Measurements from ENCODE around the gene DDI2. TPM values are rescaled to one million over a fixed set of nuclear protein-coding genes. Genes with fewer than 3 reads are reported as not detected.

The DDI2 gene
- total RNA-seq (2022; extraction: Qiagen RNA extraction; ENCODE audit: low read depth): 8.6 to 12.5 TPM (median 10.6 TPM) in 5 replicates

DNA sequence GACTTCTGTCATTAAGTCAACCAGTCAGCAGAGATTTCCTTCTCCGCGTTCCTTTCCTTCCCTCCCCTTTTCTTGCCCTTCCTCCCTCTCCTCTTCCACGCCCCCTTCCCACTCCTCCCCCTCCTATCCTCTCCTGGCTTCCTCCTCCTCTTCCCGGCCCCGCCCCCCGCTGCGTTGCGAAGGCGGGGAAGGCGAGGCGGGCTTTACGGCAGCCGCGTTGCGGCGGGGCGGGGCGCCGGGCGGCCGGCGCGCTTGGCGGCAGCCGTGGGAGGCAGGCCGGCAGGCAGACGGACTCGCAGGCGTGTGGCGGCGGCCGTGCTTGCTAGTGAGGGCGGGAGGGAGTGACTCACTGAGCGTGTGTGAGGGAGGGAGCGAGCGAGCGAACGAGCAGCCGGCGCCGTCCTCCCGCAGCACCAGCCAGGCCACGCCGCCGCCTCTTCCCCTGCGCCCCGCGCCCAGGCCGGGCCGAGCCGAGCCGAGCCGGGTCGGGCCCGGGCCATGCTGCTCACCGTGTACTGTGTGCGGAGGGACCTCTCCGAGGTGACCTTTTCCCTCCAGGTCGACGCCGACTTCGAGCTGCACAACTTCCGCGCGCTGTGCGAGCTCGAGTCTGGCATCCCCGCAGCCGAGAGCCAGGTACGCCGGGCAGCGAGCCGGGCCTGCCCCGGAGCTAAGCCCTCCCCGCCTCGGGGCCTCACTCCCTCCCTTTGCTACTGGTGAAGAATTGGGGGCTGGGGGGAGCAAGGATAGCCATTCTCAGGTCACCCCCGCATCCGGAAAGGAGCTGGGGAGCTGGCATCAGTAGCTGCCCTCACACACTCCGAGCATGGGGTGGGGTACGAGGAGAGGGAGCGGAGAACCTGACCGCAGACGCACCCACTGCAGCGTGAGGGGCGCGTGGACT, at the start of gene DDI2:
DDI2 (plus strand) TSS at position 286 of the 904 bp plus-strand sequence; CDS start at position 499, 213 bp downstream.

DNA sequence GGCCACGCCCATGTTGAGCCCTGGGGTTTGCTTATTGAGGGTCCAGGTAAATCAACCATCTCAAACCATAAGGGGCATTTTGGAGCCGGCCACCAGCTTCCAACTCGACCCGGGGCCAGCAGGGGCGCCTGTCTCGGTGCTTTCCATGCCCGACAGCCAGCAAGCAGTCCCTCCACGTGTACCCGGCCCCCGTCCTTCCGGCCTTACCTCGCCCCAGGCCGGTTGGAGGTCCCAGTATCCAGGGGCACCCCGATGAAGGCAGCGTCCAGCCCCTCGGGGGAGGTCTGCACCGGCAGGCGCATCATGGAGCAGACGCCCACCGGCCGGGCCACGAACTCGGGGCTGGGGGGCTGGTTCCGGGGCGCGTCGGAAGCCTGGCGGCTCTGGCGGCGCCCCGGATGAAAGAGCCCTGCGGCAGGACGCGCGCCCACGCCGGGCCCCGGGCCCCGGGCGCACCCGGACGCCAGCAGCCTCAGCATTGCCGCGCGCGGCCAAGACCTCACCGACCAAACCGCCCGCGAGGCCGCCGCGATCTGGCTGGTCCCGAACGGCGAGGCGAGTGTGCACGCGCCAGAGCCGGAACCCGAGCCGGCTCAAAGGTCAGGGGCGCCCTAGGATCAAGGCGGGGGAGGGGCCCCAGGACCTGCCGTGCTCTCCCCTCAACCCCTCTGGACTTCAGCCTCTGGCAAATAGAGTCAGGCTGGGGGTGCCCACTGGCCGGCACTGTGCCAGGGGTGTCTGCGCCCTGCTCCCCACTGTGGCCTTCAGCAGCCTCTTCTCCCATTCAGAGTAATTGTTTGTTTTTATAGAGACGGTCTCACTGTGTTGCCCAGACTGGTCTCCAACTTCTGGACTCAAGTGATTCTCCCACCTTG, 32.5 kb upstream of the DDI2 start, which contains the start of gene AGMAT:
AGMAT (minus strand) TSS at position 563 of the 875 bp plus-strand sequence; CDS start at position 479, 84 bp downstream.

DNA sequence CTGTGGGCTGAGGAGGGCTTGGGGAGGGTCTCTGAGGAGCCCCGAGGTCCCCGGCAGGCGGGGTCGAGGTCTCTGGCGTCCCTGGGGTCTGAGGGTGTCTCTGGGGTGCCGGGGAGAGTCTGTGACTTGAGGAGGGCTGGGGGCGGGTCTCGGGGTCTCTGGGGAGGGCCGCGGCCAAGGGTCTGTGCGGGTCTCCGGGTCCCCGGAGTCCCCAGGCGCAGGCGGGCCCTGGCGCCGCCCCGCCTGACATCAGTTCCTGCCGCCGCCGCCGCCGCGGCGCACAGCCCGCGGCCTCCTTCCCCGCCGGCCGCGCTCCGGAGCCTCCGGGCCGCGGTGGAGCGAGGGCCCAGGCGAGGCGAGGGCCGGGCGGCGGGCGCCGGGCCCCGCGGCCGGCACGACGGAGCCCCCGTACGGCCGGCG, 66.8 kb downstream of the DDI2 start, which contains the start of gene PLEKHM2:
PLEKHM2 (plus strand) TSS at position 279 of the 420 bp plus-strand sequence. CDS start 239 bp downstream, outside the sequence.

Other genes with a start within 250 kb of the DDI2 start
- gene EFHD2, start 207.6 kb upstream of the DDI2 start, total RNA-seq (2022; extraction: Qiagen RNA extraction; ENCODE audit: low read depth): 174 to 251 TPM (median 232 TPM) in 5 replicates
- 0.93 to 1.5 TPM (median 1.1 TPM) in 5 replicates for gene CTRC, start 179.0 kb upstream of the DDI2 start, total RNA-seq (2022; extraction: Qiagen RNA extraction; ENCODE audit: low read depth)
- gene CELA2A, start 160.7 kb upstream of the DDI2 start, total RNA-seq (2022; extraction: Qiagen RNA extraction; ENCODE audit: low read depth): not detected in 5 replicates
- not detected in 5 replicates for gene CELA2B, start 141.4 kb upstream of the DDI2 start, total RNA-seq (2022; extraction: Qiagen RNA extraction; ENCODE audit: low read depth)
- 5.4 to 6.7 TPM (median 6.3 TPM) in 5 replicates for gene CASP9, start 93.2 kb upstream of the DDI2 start, total RNA-seq (2022; extraction: Qiagen RNA extraction; ENCODE audit: low read depth)
- 4.9 to 5.7 TPM (median 5.7 TPM) in 5 replicates for gene DNAJC16, start 90.6 kb upstream of the DDI2 start, total RNA-seq (2022; extraction: Qiagen RNA extraction; ENCODE audit: low read depth)
- gene AGMAT, start 32.4 kb upstream of the DDI2 start, total RNA-seq (2022; extraction: Qiagen RNA extraction; ENCODE audit: low read depth): 5.7 to 8.6 TPM (median 7.8 TPM) in 5 replicates
- 26.1 to 32.0 TPM (median 28.2 TPM) in 5 replicates for gene PLEKHM2, start 66.9 kb downstream of the DDI2 start, total RNA-seq (2022; extraction: Qiagen RNA extraction; ENCODE audit: low read depth)
- 0.13 to 0.40 TPM (median 0.21 TPM) in 5 replicates for gene SLC25A34, start 118.8 kb downstream of the DDI2 start, total RNA-seq (2022; extraction: Qiagen RNA extraction; ENCODE audit: low read depth)
- gene TMEM82, start 125.0 kb downstream of the DDI2 start, total RNA-seq (2022; extraction: Qiagen RNA extraction; ENCODE audit: low read depth): not detected in 5 replicates
- 19.5 to 24.3 TPM (median 23.4 TPM) in 5 replicates for gene FBLIM1, start 141.3 kb downstream of the DDI2 start, total RNA-seq (2022; extraction: Qiagen RNA extraction; ENCODE audit: low read depth)
- gene UQCRHL, start 190.2 kb downstream of the DDI2 start, total RNA-seq (2022; extraction: Qiagen RNA extraction; ENCODE audit: low read depth): 5.7 to 8.0 TPM (median 6.9 TPM) in 5 replicates
- gene SPEN, start 230.2 kb downstream of the DDI2 start, total RNA-seq (2022; extraction: Qiagen RNA extraction; ENCODE audit: low read depth): 36.7 to 46.5 TPM (median 43.9 TPM) in 5 replicates

Data from A549 treated with DMSO at 1 μM for 4 hours (cell line).